GM23338 (cell line): ENCODE measurements around the gene ZNF77. TPM values are rescaled to one million over a fixed set of nuclear protein-coding genes. Genes with fewer than 3 reads are reported as not detected.

ENCODE experiments used
- ATAC-seq: fragments of 200-7000 bp; cut with Tn5 transposase; 3 replicates; pipeline ENCODE4 v1.9.1; 2020
- DNase-seq: peaks from one replicate; pipeline ENCODE4 v3.0.0-alpha.2; 2015; ENCODE audit warnings: low spot score
- H2AFZ ChIP-seq: fragments of 200-600 bp; sonication (generic); 2 replicates; pipeline ENCODE4 v1.8.0; 2016; ENCODE audit warnings: antibody characterized with exemption, mild to moderate bottlenecking, moderate library complexity
- H3F3A ChIP-seq: fragments of 200-600 bp; sonication (generic); replicated peaks from 2 replicates; pipeline ENCODE4 v1.8.0; 2017; ENCODE audit warnings: antibody characterized with exemption, mixed run types, low read depth
- H3K27ac ChIP-seq: fragments of 200-600 bp; sonication (generic); 2 replicates; pipeline ENCODE4 v1.6.1; 2016; ENCODE audit warnings: low read depth
- H3K27me3 ChIP-seq: fragments of 200-600 bp; sonication (generic); 2 replicates; pipeline ENCODE4 v1.8.0; 2016; ENCODE audit warnings: mild to moderate bottlenecking, mixed run types, moderate library complexity; ENCODE audit not compliant: insufficient read depth
- H3K36me3 ChIP-seq: fragments of 200-600 bp; sonication (generic); 2 replicates; pipeline ENCODE4 v1.8.0; 2016; ENCODE audit warnings: mild to moderate bottlenecking; ENCODE audit not compliant: insufficient read depth
- H3K4me1 ChIP-seq: fragments of 200-600 bp; sonication (generic); 2 replicates; pipeline ENCODE4 v1.8.0; 2016; ENCODE audit warnings: mild to moderate bottlenecking, moderate library complexity; ENCODE audit not compliant: insufficient read depth
- H3K4me2 ChIP-seq: fragments of 200-600 bp; sonication (generic); 2 replicates; pipeline ENCODE4 v1.7.1; 2017; ENCODE audit warnings: mixed run types
- H3K4me3 ChIP-seq: fragments of 200-600 bp; sonication (generic); 2 replicates; pipeline ENCODE4 v1.6.1; 2016; ENCODE audit warnings: mixed run types
- H3K79me2 ChIP-seq: fragments of 200-600 bp; sonication (generic); replicated peaks from 2 replicates; pipeline ENCODE4 v1.8.0; 2017; ENCODE audit warnings: mild to moderate bottlenecking; ENCODE audit not compliant: insufficient read depth
- H3K9me2 ChIP-seq: fragments of 200-600 bp; sonication (generic); 2 replicates; pipeline ENCODE4 v1.8.0; 2017; ENCODE audit not compliant: insufficient read depth
- H4K20me1 ChIP-seq: fragments of 200-600 bp; sonication (generic); replicated peaks from 2 replicates; pipeline ENCODE4 v1.8.0; 2017; ENCODE audit warnings: mild to moderate bottlenecking; ENCODE audit not compliant: insufficient read depth
- H3K27ac Mint-ChIP-seq: 2 replicates; pipeline ENCODE4 v1.8.0; 2020; ENCODE audit warnings: inconsistent platforms, mild to moderate bottlenecking, moderate library complexity, mixed read lengths
- H3K27me3 Mint-ChIP-seq: 3 replicates; pipeline ENCODE4 v1.8.0; 2022; ENCODE audit warnings: low read depth, mild to moderate bottlenecking, moderate library complexity, mixed read lengths, inconsistent platforms; ENCODE audit not compliant: insufficient read depth, poor library complexity
- H3K36me3 Mint-ChIP-seq: 3 replicates; pipeline ENCODE4 v1.8.0; 2021; ENCODE audit warnings: low read depth, mild to moderate bottlenecking, inconsistent platforms, moderate library complexity, mixed read lengths
- H3K4me1 Mint-ChIP-seq: 3 replicates; pipeline ENCODE4 v1.8.0; 2020; ENCODE audit warnings: mild to moderate bottlenecking, inconsistent platforms, mixed read lengths
- H3K4me3 Mint-ChIP-seq: 3 replicates; pipeline ENCODE4 v1.8.0; 2021; ENCODE audit warnings: moderate library complexity, mild to moderate bottlenecking, inconsistent platforms, mixed read lengths
- H3K9me3 Mint-ChIP-seq: 3 replicates; pipeline ENCODE4 v1.8.0; 2020; ENCODE audit warnings: moderate library complexity, mild to moderate bottlenecking, inconsistent platforms, mixed read lengths
- CREB1 ChIP-seq: fragments of 250-450 bp; sonication (Bioruptor Pico); IDR thresholded peaks from 2 replicates; pipeline ENCODE4 v1.5.0; 2020; ENCODE audit warnings: low read depth, mild to moderate bottlenecking, moderate library complexity
- EZH2 ChIP-seq: fragments of 200-600 bp; sonication (generic); IDR thresholded peaks from one replicate; pipeline ENCODE4 v1.8.0; 2017; ENCODE audit warnings: antibody characterized with exemption, mild to moderate bottlenecking, low read depth; ENCODE audit not compliant: unreplicated experiment
- EZH2phosphoT487 ChIP-seq: fragments of 200-600 bp; sonication (generic); IDR thresholded peaks from one replicate; pipeline ENCODE4 v1.8.1; 2018; ENCODE audit warnings: antibody characterized with exemption; ENCODE audit not compliant: unreplicated experiment
- NANOG ChIP-seq: IDR thresholded peaks from 2 replicates; pipeline ENCODE4 v1.6.1; 2016; ENCODE audit warnings: antibody characterized with exemption, borderline replicate concordance
- POLR2AphosphoS5 ChIP-seq: IDR thresholded peaks from 2 replicates; pipeline ENCODE4 v1.6.1; 2016; ENCODE audit warnings: antibody characterized with exemption, low read depth
- STAT1 ChIP-seq: IDR thresholded peaks from one replicate; pipeline ENCODE4 v1.6.1; 2016; ENCODE audit warnings: antibody characterized with exemption; ENCODE audit not compliant: unreplicated experiment
- ZNF114 ChIP-seq: fragments of 250-450 bp; sonication (Bioruptor Pico); IDR thresholded peaks from 2 replicates; pipeline ENCODE4 v1.5.0; 2020; ENCODE audit warnings: mild to moderate bottlenecking, moderate library complexity
- ZNF331 ChIP-seq: fragments of 250-450 bp; sonication (Bioruptor Pico); IDR thresholded peaks from 2 replicates; pipeline ENCODE4 v1.5.0; 2020; ENCODE audit warnings: low read depth, mild to moderate bottlenecking, moderate library complexity
- polyA plus RNA-seq: library from polyadenylated mRNA; unstranded; fragments of >200 nt; fragmentation: Nextera tagmentation; extraction: Ambion mirVana; gene quantifications from 2 replicates; pipeline ENCODE4 v1.2.1, GENCODE V29; 2016
- total RNA-seq: library from RNA; depleted of rRNA; stranded (reverse); fragments of >200 nt; shearing (Covaris generic); gene quantifications from 2 replicates; pipeline ENCODE4 v1.2.3, GENCODE V29; 2014
- TF ChIP-seq, protein P1 (sequence below): fragments of 250-450 bp; sonication (Bioruptor Pico); IDR thresholded peaks from 2 replicates; pipeline ENCODE4 v1.5.0; 2020; ENCODE audit warnings: mild to moderate bottlenecking, moderate library complexity
- TF ChIP-seq, protein P2 (sequence below): IDR thresholded peaks from 2 replicates; pipeline ENCODE4 v1.6.1; 2016; ENCODE audit warnings: antibody characterized with exemption
- TF ChIP-seq, protein P3 (sequence below): IDR thresholded peaks from one replicate; pipeline ENCODE4 v1.6.1; 2018; ENCODE audit warnings: antibody characterized with exemption; ENCODE audit not compliant: unreplicated experiment
- TF ChIP-seq, protein P4 (sequence below), 2 experiments: fragments of 200-600 bp in 1 of 2; sonication (generic) in 1 of 2; conservative IDR thresholded peaks; 2 replicates each; pipeline versions ENCODE4 v1.5.1 to v1.6.1; 2016 to 2017; ENCODE audit warnings: antibody characterized with exemption in 2 of 2, low read depth in 2 of 2, mild to moderate bottlenecking in 2 of 2, moderate library complexity in 1 of 2

ZNF77 gene
- total and polyA plus RNA-seq, 2 experiments from 2014 or later = 3.3 to 4.5 TPM

DNA sequence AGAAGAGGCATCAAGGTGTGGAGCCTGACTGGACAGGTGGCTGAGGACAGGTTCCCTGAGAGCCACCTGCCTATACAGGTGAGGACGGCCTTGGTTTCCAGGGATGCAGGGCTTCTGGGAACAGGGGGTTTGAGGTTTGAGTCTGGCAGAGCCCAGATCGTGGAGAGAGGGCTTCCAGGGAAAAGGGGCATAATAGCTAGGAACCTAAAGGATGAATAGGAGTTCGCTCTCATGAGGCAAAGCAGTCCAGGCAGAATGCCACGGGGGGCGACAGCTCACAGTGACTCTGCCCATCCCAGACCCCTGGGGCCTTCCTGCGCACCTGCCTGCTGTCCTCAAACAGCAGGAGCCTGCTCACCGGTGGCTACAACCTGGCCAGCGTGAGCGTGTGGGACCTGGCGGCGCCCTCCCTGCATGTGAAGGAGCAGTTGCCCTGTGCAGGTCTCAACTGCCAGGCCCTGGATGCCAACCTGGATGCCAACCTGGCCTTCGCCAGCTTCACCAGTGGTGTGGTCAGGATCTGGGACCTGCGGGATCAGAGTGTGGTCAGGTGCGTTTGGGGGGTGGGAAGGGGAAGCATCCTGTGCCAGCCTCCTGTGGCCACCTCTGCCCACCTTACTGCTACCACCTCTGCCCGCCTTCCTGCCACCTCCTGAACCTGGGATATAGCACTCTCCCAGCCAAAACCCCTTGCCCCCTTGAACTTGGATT, 44.6 kb upstream of the ZNF77 start (continued):
- TF ChIP-seq, protein P1, sequence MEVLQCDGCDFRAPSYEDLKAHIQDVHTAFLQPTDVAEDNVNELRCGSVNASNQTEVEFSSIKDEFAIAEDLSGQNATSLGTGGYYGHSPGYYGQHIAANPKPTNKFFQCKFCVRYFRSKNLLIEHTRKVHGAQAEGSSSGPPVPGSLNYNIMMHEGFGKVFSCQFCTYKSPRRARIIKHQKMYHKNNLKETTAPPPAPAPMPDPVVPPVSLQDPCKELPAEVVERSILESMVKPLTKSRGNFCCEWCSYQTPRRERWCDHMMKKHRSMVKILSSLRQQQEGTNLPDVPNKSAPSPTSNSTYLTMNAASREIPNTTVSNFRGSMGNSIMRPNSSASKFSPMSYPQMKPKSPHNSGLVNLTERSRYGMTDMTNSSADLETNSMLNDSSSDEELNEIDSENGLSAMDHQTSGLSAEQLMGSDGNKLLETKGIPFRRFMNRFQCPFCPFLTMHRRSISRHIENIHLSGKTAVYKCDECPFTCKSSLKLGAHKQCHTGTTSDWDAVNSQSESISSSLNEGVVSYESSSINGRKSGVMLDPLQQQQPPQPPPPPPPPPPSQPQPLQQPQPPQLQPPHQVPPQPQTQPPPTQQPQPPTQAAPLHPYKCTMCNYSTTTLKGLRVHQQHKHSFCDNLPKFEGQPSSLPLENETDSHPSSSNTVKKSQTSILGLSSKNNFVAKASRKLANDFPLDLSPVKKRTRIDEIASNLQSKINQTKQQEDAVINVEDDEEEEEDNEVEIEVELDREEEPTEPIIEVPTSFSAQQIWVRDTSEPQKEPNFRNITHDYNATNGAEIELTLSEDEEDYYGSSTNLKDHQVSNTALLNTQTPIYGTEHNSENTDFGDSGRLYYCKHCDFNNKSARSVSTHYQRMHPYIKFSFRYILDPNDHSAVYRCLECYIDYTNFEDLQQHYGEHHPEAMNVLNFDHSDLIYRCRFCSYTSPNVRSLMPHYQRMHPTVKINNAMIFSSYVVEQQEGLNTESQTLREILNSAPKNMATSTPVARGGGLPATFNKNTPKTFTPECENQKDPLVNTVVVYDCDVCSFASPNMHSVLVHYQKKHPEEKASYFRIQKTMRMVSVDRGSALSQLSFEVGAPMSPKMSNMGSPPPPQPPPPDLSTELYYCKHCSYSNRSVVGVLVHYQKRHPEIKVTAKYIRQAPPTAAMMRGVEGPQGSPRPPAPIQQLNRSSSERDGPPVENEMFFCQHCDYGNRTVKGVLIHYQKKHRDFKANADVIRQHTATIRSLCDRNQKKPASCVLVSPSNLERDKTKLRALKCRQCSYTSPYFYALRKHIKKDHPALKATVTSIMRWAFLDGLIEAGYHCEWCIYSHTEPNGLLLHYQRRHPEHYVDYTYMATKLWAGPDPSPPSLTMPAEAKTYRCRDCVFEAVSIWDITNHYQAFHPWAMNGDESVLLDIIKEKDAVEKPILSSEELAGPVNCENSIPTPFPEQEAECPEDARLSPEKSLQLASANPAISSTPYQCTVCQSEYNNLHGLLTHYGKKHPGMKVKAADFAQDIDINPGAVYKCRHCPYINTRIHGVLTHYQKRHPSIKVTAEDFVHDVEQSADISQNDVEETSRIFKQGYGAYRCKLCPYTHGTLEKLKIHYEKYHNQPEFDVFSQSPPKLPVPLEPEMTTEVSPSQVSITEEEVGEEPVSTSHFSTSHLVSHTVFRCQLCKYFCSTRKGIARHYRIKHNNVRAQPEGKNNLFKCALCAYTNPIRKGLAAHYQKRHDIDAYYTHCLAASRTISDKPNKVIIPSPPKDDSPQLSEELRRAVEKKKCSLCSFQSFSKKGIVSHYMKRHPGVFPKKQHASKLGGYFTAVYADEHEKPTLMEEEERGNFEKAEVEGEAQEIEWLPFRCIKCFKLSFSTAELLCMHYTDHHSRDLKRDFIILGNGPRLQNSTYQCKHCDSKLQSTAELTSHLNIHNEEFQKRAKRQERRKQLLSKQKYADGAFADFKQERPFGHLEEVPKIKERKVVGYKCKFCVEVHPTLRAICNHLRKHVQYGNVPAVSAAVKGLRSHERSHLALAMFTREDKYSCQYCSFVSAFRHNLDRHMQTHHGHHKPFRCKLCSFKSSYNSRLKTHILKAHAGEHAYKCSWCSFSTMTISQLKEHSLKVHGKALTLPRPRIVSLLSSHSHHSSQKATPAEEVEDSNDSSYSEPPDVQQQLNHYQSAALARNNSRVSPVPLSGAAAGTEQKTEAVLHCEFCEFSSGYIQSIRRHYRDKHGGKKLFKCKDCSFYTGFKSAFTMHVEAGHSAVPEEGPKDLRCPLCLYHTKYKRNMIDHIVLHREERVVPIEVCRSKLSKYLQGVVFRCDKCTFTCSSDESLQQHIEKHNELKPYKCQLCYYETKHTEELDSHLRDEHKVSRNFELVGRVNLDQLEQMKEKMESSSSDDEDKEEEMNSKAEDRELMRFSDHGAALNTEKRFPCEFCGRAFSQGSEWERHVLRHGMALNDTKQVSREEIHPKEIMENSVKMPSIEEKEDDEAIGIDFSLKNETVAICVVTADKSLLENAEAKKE = no peak
- TF ChIP-seq POLR2AphosphoS5 (no peak), ZNF331 (CRISPR knock-in tag) (no peak)
- TF ChIP-seq, protein P2, sequence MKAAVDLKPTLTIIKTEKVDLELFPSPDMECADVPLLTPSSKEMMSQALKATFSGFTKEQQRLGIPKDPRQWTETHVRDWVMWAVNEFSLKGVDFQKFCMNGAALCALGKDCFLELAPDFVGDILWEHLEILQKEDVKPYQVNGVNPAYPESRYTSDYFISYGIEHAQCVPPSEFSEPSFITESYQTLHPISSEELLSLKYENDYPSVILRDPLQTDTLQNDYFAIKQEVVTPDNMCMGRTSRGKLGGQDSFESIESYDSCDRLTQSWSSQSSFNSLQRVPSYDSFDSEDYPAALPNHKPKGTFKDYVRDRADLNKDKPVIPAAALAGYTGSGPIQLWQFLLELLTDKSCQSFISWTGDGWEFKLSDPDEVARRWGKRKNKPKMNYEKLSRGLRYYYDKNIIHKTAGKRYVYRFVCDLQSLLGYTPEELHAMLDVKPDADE = no peak

DNA sequence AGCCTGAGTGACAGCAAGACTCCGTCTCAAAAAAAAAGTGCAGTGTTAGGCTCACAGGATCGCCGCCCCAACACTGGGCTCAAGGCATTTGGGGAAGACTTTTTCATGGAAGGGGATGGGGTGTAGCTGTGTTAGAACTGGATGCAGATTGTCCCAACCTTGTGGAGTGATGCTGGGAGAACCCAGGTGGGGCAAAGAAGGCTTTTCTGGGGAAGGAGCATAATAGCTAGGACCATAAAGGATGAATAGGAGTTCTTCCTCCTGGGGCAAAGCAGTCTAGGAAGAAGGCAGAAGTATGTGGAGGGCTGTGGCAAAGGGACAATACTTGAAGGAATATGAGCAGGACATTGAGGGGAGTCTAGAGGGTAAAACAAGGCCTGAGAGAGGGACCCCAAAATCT, 43.8 kb upstream of the ZNF77 start:
- DNase-seq = no peak
- no peak for ATAC-seq
- H3K4me3 ChIP-seq = no peak overlapping the region
- H4K20me1 ChIP-seq = no peaks in the 10 kb centered on the region
- no peaks in the 10 kb centered on the region for H3K27me3 ChIP-seq
- H3K27me3 Mint-ChIP-seq = peaks cover 8% of the 10 kb centered on the region
- H3K9me2 ChIP-seq = no peaks in the 10 kb centered on the region
- H3K79me2 ChIP-seq = no peaks in the 10 kb centered on the region
- H2AFZ ChIP-seq = no peak overlapping the region
- peaks cover 17% of the 10 kb centered on the region for H3K4me1 Mint-ChIP-seq
- H3K4me2 ChIP-seq = no peak overlapping the region
- peaks cover 17% of the 10 kb centered on the region for H3K4me1 ChIP-seq
- H3K27ac ChIP-seq = no peak overlapping the region
- H3F3A ChIP-seq = peaks cover 12% of the 10 kb centered on the region
- H3K36me3 ChIP-seq = no peaks in the 10 kb centered on the region
- no peak overlapping the region for H3K4me3 Mint-ChIP-seq
- H3K9me3 Mint-ChIP-seq = no peaks in the 10 kb centered on the region
- H3K36me3 Mint-ChIP-seq = no peaks in the 10 kb centered on the region
- no peak overlapping the region for H3K27ac Mint-ChIP-seq
- no peak for TF ChIP-seq NANOG
- no peak for TF ChIP-seq STAT1
- TF ChIP-seq, protein P3, sequence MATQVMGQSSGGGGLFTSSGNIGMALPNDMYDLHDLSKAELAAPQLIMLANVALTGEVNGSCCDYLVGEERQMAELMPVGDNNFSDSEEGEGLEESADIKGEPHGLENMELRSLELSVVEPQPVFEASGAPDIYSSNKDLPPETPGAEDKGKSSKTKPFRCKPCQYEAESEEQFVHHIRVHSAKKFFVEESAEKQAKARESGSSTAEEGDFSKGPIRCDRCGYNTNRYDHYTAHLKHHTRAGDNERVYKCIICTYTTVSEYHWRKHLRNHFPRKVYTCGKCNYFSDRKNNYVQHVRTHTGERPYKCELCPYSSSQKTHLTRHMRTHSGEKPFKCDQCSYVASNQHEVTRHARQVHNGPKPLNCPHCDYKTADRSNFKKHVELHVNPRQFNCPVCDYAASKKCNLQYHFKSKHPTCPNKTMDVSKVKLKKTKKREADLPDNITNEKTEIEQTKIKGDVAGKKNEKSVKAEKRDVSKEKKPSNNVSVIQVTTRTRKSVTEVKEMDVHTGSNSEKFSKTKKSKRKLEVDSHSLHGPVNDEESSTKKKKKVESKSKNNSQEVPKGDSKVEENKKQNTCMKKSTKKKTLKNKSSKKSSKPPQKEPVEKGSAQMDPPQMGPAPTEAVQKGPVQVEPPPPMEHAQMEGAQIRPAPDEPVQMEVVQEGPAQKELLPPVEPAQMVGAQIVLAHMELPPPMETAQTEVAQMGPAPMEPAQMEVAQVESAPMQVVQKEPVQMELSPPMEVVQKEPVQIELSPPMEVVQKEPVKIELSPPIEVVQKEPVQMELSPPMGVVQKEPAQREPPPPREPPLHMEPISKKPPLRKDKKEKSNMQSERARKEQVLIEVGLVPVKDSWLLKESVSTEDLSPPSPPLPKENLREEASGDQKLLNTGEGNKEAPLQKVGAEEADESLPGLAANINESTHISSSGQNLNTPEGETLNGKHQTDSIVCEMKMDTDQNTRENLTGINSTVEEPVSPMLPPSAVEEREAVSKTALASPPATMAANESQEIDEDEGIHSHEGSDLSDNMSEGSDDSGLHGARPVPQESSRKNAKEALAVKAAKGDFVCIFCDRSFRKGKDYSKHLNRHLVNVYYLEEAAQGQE = no peak
- no peak for TF ChIP-seq CREB1
- no peak for TF ChIP-seq EZH2phosphoT487
- no peak for TF ChIP-seq EZH2
- no peak for TF ChIP-seq ZNF114 (CRISPR knock-in tag)
- TF ChIP-seq, protein P4, sequence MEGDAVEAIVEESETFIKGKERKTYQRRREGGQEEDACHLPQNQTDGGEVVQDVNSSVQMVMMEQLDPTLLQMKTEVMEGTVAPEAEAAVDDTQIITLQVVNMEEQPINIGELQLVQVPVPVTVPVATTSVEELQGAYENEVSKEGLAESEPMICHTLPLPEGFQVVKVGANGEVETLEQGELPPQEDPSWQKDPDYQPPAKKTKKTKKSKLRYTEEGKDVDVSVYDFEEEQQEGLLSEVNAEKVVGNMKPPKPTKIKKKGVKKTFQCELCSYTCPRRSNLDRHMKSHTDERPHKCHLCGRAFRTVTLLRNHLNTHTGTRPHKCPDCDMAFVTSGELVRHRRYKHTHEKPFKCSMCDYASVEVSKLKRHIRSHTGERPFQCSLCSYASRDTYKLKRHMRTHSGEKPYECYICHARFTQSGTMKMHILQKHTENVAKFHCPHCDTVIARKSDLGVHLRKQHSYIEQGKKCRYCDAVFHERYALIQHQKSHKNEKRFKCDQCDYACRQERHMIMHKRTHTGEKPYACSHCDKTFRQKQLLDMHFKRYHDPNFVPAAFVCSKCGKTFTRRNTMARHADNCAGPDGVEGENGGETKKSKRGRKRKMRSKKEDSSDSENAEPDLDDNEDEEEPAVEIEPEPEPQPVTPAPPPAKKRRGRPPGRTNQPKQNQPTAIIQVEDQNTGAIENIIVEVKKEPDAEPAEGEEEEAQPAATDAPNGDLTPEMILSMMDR (conservative IDR thresholded peaks at IDR 0.05; ENCODE audit: low read depth in 2 of 2) = no peak
- TF ChIP-seq POLR2AphosphoS5 = no peak
